OCI-LY3 (cell line): ENCODE data around the gene UAP1.

Experiments
- H2AFZ ChIP-seq: fragments of 200-600, 300-600 bp; shearing (Covaris generic); 2 replicates; pipeline ENCODE4 v1.6.0; 2014; ENCODE audit warnings: antibody characterized with exemption, low read depth, low read length
- H3K27ac ChIP-seq: fragments of 200-600, 300-600 bp; sonication (generic); 2 replicates; pipeline ENCODE4 v1.5.1; 2014; ENCODE audit warnings: mild to moderate bottlenecking, low read length, moderate library complexity, mixed read lengths
- H3K27me3 ChIP-seq: fragments of 200-600, 300-600 bp; sonication (generic); 2 replicates; pipeline ENCODE4 v1.6.1; 2014; ENCODE audit warnings: low read depth, low read length, mixed read lengths
- H3K36me3 ChIP-seq: fragments of 200-600, 300-600 bp; sonication (generic); replicated peaks from 2 replicates; pipeline ENCODE3; 2014; ENCODE audit warnings: low read depth, low read length, mixed read lengths
- H3K4me1 ChIP-seq: fragments of 300-600, 200-600 bp; sonication (generic); 2 replicates; pipeline ENCODE4 v1.6.1; 2014; ENCODE audit warnings: low read length, mixed read lengths
- H3K4me2 ChIP-seq: fragments of 200-600, 300-600 bp; sonication (generic); 2 replicates; pipeline ENCODE4 v1.6.1; 2014; ENCODE audit warnings: low read length, mixed read lengths
- H3K4me3 ChIP-seq: fragments of 300-600, 200-600 bp; sonication (generic); 2 replicates; pipeline ENCODE4 v1.5.1; 2014; ENCODE audit warnings: antibody characterized with exemption, mild to moderate bottlenecking, low read length, moderate library complexity
- H3K79me2 ChIP-seq: fragments of 300-600, 200-600 bp; shearing (Covaris generic); 2 replicates; pipeline ENCODE4 v1.6.1; 2014; ENCODE audit warnings: mild to moderate bottlenecking, low read length, mixed read lengths
- H3K9ac ChIP-seq: fragments of 300-600, 200-600 bp; shearing (Covaris generic); 2 replicates; pipeline ENCODE4 v1.6.0; 2014; ENCODE audit warnings: mild to moderate bottlenecking, low read length, moderate library complexity
- H3K9me3 ChIP-seq: fragments of 200-600, 300-600 bp; shearing (Covaris generic); 2 replicates; pipeline ENCODE4 v1.6.1; 2014; ENCODE audit warnings: low read length, mixed read lengths; ENCODE audit not compliant: insufficient read depth
- H4K20me1 ChIP-seq: fragments of 200-600, 300-600 bp; sonication (generic); 2 replicates; pipeline ENCODE4 v1.6.1; 2016; ENCODE audit warnings: low read length, mixed read lengths; ENCODE audit not compliant: insufficient read depth
- CTCF ChIP-seq: fragments of 200-600, 300-600 bp; sonication (generic); IDR thresholded peaks from 2 replicates; pipeline ENCODE4 v1.5.1; 2014; ENCODE audit warnings: antibody characterized with exemption, low read length, low read depth
- EZH2phosphoT487 ChIP-seq: fragments of 200-600 bp; shearing (Covaris generic); IDR thresholded peaks from 2 replicates; pipeline ENCODE4 v1.6.1; 2018; ENCODE audit warnings: antibody characterized with exemption, mixed run types, low read depth

UAP1 gene

DNA sequence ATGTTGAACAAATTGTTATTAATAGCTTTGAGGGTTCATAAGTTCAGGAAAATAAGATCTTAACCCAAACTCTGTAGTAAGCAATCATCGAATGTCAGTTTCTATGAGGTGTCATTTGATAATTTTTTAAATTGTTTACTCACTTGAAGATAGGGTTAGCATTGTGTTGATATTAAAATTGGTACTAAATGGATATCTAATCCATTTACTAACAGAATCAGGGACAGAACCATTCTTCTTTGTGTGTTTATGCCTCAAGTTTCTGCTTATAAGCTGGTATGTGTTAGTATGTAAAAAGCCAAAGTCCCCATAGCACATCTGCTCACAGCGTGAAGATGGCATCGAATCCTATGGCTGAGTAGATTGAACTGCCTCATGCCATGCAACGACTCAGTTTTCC, 84.1 kb downstream of the UAP1 start:
- H3K4me1 ChIP-seq = no peaks in the 10 kb centered on the region
- TF ChIP-seq EZH2phosphoT487 = no peak
- H3K9ac ChIP-seq = no peak overlapping the region
- H3K4me3 ChIP-seq = no peak overlapping the region
- no peaks in the 10 kb centered on the region for H4K20me1 ChIP-seq
- no peaks in the 10 kb centered on the region for H3K79me2 ChIP-seq
- no peak overlapping the region for H2AFZ ChIP-seq
- H3K27me3 ChIP-seq = peaks cover 7% of the 10 kb centered on the region; the same call in 1 of the 2 replicates
- no peaks in the 10 kb centered on the region for H3K36me3 ChIP-seq
- H3K9me3 ChIP-seq = no peaks in the 10 kb centered on the region
- no peak overlapping the region for H3K27ac ChIP-seq
- no peak overlapping the region for H3K4me2 ChIP-seq

DNA sequence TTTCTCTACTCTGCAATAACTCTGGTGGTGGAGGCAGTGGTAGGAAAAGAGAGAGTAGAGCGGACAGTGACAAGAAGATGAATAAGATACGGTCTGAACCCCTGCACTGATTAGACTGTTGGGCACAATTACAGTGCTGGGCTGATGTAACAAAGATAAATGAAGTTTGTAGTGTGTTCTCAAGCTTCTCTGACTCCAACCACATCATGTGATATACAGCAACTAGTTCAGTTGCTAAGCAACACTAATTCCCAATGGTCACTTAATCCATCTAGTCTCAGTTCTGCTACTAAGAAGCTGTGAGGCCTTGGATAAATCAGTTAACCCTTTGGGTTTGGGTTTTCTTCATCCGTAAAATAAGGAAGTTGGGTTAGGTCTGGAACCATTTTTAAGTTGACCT, 88.1 kb downstream of the UAP1 start:
- Histone ChIP-seq H3K4me2 (no peak overlapping the region), H2AFZ (no peak overlapping the region), H3K9ac (no peak overlapping the region), H3K27me3 (0 out of 2 replicates have a peak, but pooled peaks cover 7% of the 10 kb centered on the region), H3K36me3 (no peaks in the 10 kb centered on the region), H3K9me3 (no peaks in the 10 kb centered on the region), H3K4me1 (no peaks in the 10 kb centered on the region), H3K4me3 (no peak overlapping the region), H3K79me2 (no peaks in the 10 kb centered on the region), H4K20me1 (no peaks in the 10 kb centered on the region), H3K27ac (no peak overlapping the region)
- TF ChIP-seq EZH2phosphoT487 (no peak), CTCF (no peak)
